Adipocyte (in vitro differentiated cells): ENCODE results near the gene ATP7B.
A peak's percentile ranks its signal among the peaks of the same experiment; 100 is the strongest.

ENCODE experiments used
- DNase-seq: peaks from one replicate; pipeline ENCODE4 v3.0.0-alpha.2; 2015; ENCODE audit warnings: low read depth
- H3K27me3 ChIP-seq: replicated peaks from 2 replicates; pipeline ENCODE4 v1.7.0; 2013; ENCODE audit warnings: mild to moderate bottlenecking, low read length, moderate library complexity; ENCODE audit not compliant: control insufficient read depth, insufficient read depth
- H3K36me3 ChIP-seq: 2 replicates; pipeline ENCODE4 v1.7.0; 2013; ENCODE audit warnings: low read length, mild to moderate bottlenecking, moderate library complexity; ENCODE audit not compliant: control insufficient read depth, insufficient read depth, severe bottlenecking
- H3K4me1 ChIP-seq: 2 replicates; pipeline ENCODE4 v1.7.0; 2013; ENCODE audit warnings: mild to moderate bottlenecking, low read length, moderate library complexity; ENCODE audit not compliant: control insufficient read depth, insufficient read depth
- H3K4me3 ChIP-seq: 2 replicates; pipeline ENCODE4 v1.7.0; 2013; ENCODE audit warnings: mild to moderate bottlenecking, low read length, moderate library complexity
- H3K9ac ChIP-seq: 2 replicates; pipeline ENCODE4 v1.7.0; 2013; ENCODE audit warnings: mild to moderate bottlenecking, low read length, moderate library complexity
- H3K9me3 ChIP-seq: 2 replicates; pipeline ENCODE4 v1.7.0; 2013; ENCODE audit warnings: mild to moderate bottlenecking, low read length, moderate library complexity; ENCODE audit not compliant: control insufficient read depth

The ATP7B gene

GRCh38 chr13:51942189-51942588 lies 69.1 kb downstream of the ATP7B start:
- no peak overlapping the region for H3K9ac ChIP-seq
- no peak overlapping the region for H3K4me3 ChIP-seq
- no peaks in the 10 kb centered on the region for H3K36me3 ChIP-seq
- no peaks in the 10 kb centered on the region for H3K4me1 ChIP-seq
- H3K27me3 ChIP-seq, result peaks cover 11% of the 10 kb centered on the region
- no peak for DNase-seq
- H3K9me3 ChIP-seq, result no peaks in the 10 kb centered on the region

GRCh38 chr13:51938454-51938853 lies 72.8 kb downstream of the ATP7B start:
- Histone ChIP-seq H3K4me3 (no peak overlapping the region), H3K9ac (no peak overlapping the region), H3K4me1 (no peaks in the 10 kb centered on the region), H3K36me3 (no peaks in the 10 kb centered on the region), H3K27me3 (peaks cover 5% of the 10 kb centered on the region), H3K9me3 (no peaks in the 10 kb centered on the region)
- DNase-seq, result no peak

GRCh38 chr13:51937320-51938290 lies 73.6 kb downstream of the ATP7B start:
- H3K36me3 ChIP-seq, result no peaks in the 10 kb centered on the region
- no peak for DNase-seq
- no peaks in the 10 kb centered on the region for H3K9me3 ChIP-seq
- H3K4me3 ChIP-seq, result no peak overlapping the region
- peaks cover 4% of the 10 kb centered on the region for H3K27me3 ChIP-seq
- H3K9ac ChIP-seq, result no peak overlapping the region
- H3K4me1 ChIP-seq, result no peaks in the 10 kb centered on the region

GRCh38 chr13:51935326-51936171 lies 75.7 kb downstream of the ATP7B start:
- DNase-seq, result peak; percentile 25
- H3K4me3 ChIP-seq, result no peak overlapping the region
- peaks cover 4% of the 10 kb centered on the region for H3K27me3 ChIP-seq
- H3K4me1 ChIP-seq, result no peaks in the 10 kb centered on the region
- H3K36me3 ChIP-seq, result no peaks in the 10 kb centered on the region
- no peaks in the 10 kb centered on the region for H3K9me3 ChIP-seq
- H3K9ac ChIP-seq, result no peak overlapping the region

- H3K4me1 ChIP-seq, result no peaks in the 10 kb centered on the region
- no peaks in the 10 kb centered on the region for H3K36me3 ChIP-seq
- H3K4me3 ChIP-seq, result no peak overlapping the region
- H3K27me3 ChIP-seq, result peaks cover 9% of the 10 kb centered on the region
- H3K9ac ChIP-seq, result no peak overlapping the region
- DNase-seq, result no peak
- no peaks in the 10 kb centered on the region for H3K9me3 ChIP-seq
Observed at GRCh38 chr13:51934461-51935087, 76.7 kb downstream of the ATP7B start.

- Histone ChIP-seq H3K4me3 (no peak overlapping the region), H3K36me3 (no peaks in the 10 kb centered on the region), H3K27me3 (peaks cover 6% of the 10 kb centered on the region), H3K9ac (no peak overlapping the region), H3K9me3 (no peaks in the 10 kb centered on the region), H3K4me1 (no peaks in the 10 kb centered on the region)
- no peak for DNase-seq
Observed at GRCh38 chr13:51933466-51934058, 77.7 kb downstream of the ATP7B start.

GRCh38 chr13:51932231-51932630 lies 79.0 kb downstream of the ATP7B start:
- no peak overlapping the region for H3K9ac ChIP-seq
- H3K27me3 ChIP-seq, result peaks cover 8% of the 10 kb centered on the region
- no peaks in the 10 kb centered on the region for H3K36me3 ChIP-seq
- H3K4me3 ChIP-seq, result no peak overlapping the region
- DNase-seq, result no peak
- no peaks in the 10 kb centered on the region for H3K9me3 ChIP-seq
- H3K4me1 ChIP-seq, result no peaks in the 10 kb centered on the region

- no peak for DNase-seq
- Histone ChIP-seq H3K9ac (no peak overlapping the region), H3K4me3 (no peak overlapping the region), H3K4me1 (no peaks in the 10 kb centered on the region), H3K36me3 (no peaks in the 10 kb centered on the region), H3K27me3 (peaks cover 8% of the 10 kb centered on the region), H3K9me3 (no peaks in the 10 kb centered on the region)
Observed at GRCh38 chr13:51931606-51932005, 79.6 kb downstream of the ATP7B start.

- H3K9me3 ChIP-seq, result no peaks in the 10 kb centered on the region
- no peak overlapping the region for H3K4me3 ChIP-seq
- no peak overlapping the region for H3K9ac ChIP-seq
- peaks cover 10% of the 10 kb centered on the region for H3K27me3 ChIP-seq
- H3K4me1 ChIP-seq, result no peaks in the 10 kb centered on the region
- no peak for DNase-seq
- H3K36me3 ChIP-seq, result no peaks in the 10 kb centered on the region
Observed at GRCh38 chr13:51929699-51930098, 81.6 kb downstream of the ATP7B start.

GRCh38 chr13:51928231-51928630 lies 83.0 kb downstream of the ATP7B start:
- Histone ChIP-seq H3K4me3 (no peak overlapping the region), H3K9me3 (no peaks in the 10 kb centered on the region), H3K9ac (no peak overlapping the region), H3K36me3 (no peaks in the 10 kb centered on the region), H3K4me1 (no peaks in the 10 kb centered on the region), H3K27me3 (peaks cover 15% of the 10 kb centered on the region)
- no peak for DNase-seq
